GM12874 (cell line): ENCODE measurements around the gene ARMC3.

Experiments
- CTCF ChIP-seq: IDR thresholded peaks from 2 replicates; pipeline ENCODE4 v1.5.1; 2011; ENCODE audit warnings: low read depth, mild to moderate bottlenecking, control low read depth, low read length, moderate library complexity; ENCODE audit not compliant: insufficient read depth

ARMC3 gene

DNA sequence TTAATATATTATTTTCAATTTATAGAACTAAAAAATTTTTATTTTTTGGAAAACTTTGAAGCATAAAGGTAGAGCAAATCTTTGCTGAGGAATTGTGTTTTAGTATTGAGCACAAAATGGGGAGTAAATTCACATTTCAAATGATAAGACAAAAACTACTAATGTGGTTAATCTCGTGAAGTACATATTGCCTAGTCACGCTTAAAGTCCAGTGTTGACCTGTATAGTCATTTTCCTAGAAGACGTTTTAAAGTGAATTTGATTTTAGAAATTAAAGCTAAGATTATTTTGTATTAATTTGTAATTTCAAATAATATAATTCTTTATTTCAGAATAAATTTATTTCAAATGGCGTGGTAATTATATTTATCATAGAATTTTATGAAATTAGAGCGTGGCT lies 110.3 kb downstream of the ARMC3 start:
- TF ChIP-seq CTCF: no peak

- no peak for TF ChIP-seq CTCF
These were observed 112.1 kb downstream of the ARMC3 start for GRCh38 chr10:23040002-23040401.

GRCh38 chr10:23046027-23046426 lies 118.2 kb downstream of the ARMC3 start:
- TF ChIP-seq CTCF: no peak

DNA sequence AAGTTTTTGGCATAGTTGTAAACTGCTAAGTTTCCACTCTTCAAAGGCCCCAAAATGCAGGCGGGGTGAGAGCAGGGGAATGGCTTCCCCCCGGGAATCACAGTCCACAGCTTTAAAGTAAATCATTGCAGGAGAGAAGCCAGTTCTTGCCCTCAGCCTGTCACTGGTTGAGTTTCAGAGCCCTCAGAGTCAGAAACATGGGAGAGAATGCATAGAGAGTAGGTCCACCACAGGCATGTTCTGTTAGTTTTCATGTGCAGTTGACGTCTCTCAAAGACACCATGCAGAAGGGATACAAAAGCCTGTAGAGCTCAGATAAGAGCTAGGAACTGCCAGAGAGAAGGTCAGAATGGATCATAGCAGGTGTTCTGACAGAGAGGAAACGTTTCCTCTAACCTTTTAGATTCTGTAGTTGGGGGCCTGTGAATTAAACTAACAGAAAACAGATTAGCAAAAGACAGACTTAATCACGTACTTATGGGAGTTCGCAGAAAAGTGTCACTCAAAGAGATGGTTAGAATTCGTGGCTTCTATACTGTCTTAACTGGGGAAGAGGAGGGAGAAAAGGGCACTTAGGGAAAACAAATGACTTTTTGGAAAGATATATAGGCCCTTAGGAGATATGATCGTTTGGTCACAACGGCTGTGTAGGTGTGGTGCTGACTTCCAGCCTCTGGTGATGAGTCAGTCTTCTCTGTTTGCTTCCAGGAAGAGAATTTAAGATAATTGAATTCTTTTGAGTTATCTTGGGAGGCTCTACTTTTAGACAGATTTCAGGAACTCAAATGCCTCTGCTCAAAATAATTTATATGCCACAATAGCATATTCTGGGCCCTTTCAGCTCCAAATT lies 119.6 kb downstream of the ARMC3 start:
- no peak for TF ChIP-seq CTCF

DNA sequence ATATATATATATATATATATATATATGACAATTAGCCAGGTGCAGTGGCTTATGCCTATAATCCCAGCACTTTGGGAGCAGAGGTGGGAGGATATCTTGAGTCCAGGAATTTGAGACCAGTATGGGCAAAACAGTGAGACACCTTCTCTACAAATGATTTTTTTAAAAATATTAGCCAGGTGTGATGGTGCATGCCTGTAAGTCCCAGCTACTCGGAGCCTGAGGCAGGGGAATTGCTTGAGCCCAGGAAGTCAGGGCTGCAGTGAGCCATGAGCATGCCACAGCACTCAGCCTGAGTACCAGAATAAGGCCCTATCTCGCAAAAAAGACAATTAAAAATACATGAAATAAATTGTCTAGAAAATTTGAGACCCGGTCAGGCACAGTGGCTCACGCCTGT lies 120.3 kb downstream of the ARMC3 start:
- no peak for TF ChIP-seq CTCF

DNA sequence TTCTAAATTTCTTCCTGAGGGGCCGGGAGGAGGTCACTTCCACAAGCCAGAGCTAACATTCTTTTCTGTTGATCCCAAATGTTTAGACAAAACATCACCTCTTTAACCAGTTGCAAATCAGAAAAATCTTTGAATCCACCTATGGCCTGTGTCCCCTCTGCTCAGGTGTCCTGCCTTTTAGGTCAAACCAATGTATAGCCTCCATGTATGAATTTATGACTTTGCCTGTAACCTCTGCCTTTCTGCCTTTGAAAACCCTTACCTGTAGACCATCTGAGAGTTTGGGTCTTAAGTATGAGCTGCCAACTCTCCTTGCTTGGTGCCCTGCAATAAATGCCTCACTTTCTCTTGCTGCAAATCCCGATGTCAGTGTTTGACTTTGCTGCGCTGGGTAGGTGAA lies 123.4 kb downstream of the ARMC3 start:
- no peak for TF ChIP-seq CTCF

DNA sequence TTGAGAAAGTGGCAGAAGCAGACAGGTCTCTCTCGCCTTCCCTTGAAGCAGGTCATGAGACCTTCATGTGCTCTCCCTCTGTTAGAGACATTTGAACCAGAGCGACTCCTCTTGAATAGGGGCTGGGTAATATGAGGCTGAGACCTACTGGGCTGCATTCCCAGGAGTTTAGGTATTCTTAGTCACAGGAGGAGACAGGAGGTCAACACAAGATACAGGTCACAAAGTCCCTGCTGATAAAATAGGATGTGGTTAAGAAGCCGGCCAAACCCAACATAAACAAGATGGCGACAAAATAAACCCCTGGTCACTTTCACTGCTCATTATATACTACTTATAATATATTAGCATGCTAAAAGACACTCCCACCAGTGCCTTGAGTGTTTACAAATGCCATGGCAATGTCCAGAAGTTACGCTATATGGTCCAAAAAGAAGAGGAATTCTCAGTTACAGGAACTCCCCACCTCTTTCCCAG lies 124.0 kb downstream of the ARMC3 start:
- TF ChIP-seq CTCF: no peak
